SK-MEL-5 (cell line): ENCODE measurements around the gene GLG1. TPM values are rescaled to one million over a fixed set of nuclear protein-coding genes. Genes with fewer than 3 reads are reported as not detected.

Experiments used
- DNase-seq: peaks from one replicate; pipeline ENCODE4 v3.0.0-alpha.2; 2016; ENCODE audit warnings: low read depth, low spot score
- in situ Hi-C: cut with HindIII; loops from 2 replicates; pipeline ENCODE4 v1.10.0; 2016; ENCODE audit warnings: low sequenced_read_pairs, high pct_unique_total_duplicates, low pct_unique_long_range_greater_than_20kb
- total RNA-seq: library from RNA; depleted of rRNA; stranded (reverse); fragments of >200 nt; shearing (Covaris generic); gene quantifications from 2 replicates; pipeline ENCODE4 v1.2.3, GENCODE V29; 2014

The GLG1 gene
- total RNA-seq, 1 experiment from 2014 or later = 41.7 TPM

- in situ Hi-C loops = no loop called here
- no peak for DNase-seq
These were observed 95.0 kb downstream of the GLG1 start for GRCh38 chr16:74511961-74512360.

- peak; percentile 2 for DNase-seq
- in situ Hi-C loops = no loop called here
These were observed 101.9 kb downstream of the GLG1 start for GRCh38 chr16:74505011-74505410.

GRCh38 chr16:74503412-74503811 lies 103.5 kb downstream of the GLG1 start:
- DNase-seq = no peak
- in situ Hi-C loops = no loop called here

- peak; percentile 77 for DNase-seq
- in situ Hi-C loops = no loop called here
These were observed 105.1 kb downstream of the GLG1 start for GRCh38 chr16:74501484-74502478.

- in situ Hi-C loops = no loop called here
- DNase-seq = no peak
These were observed 106.0 kb downstream of the GLG1 start for GRCh38 chr16:74500907-74501306.

- in situ Hi-C loops = no loop called here
These were observed 107.8 kb downstream of the GLG1 start for GRCh38 chr16:74499114-74499513.

GRCh38 chr16:74497761-74498160 lies 109.2 kb downstream of the GLG1 start:
- in situ Hi-C loops = no loop called here
- no peak for DNase-seq

More at GRCh38 chr16:74499114-74499513, 107.8 kb downstream of the GLG1 start:
- DNase-seq = no peak

- in situ Hi-C loops = no loop called here
- no peak for DNase-seq
These were observed 110.9 kb downstream of the GLG1 start for GRCh38 chr16:74496054-74496453.

GRCh38 chr16:74492976-74493375 lies 113.9 kb downstream of the GLG1 start:
- in situ Hi-C loops = no loop called here
- DNase-seq = no peak

GRCh38 chr16:74487634-74488495 lies 119.0 kb downstream of the GLG1 start:
- in situ Hi-C loops = no loop called here
- DNase-seq = no peak

GRCh38 chr16:74485916-74486315 lies 121.0 kb downstream of the GLG1 start:
- no peak for DNase-seq
- in situ Hi-C loops = no loop called here

- in situ Hi-C loops = no loop called here
- peak; percentile 30 for DNase-seq
These were observed 126.5 kb downstream of the GLG1 start for GRCh38 chr16:74480150-74481029.

- no peak for DNase-seq
- in situ Hi-C loops = no loop called here
These were observed 129.7 kb downstream of the GLG1 start for GRCh38 chr16:74477226-74477625.

- no peak for DNase-seq
- in situ Hi-C loops = no loop called here
These were observed 132.5 kb downstream of the GLG1 start for GRCh38 chr16:74474416-74474815.

GRCh38 chr16:74472540-74472939 lies 134.4 kb downstream of the GLG1 start:
- in situ Hi-C loops = no loop called here
- no peak for DNase-seq

- in situ Hi-C loops = no loop called here
- no peak for DNase-seq
These were observed 134.9 kb downstream of the GLG1 start for GRCh38 chr16:74472010-74472409.

GRCh38 chr16:74469946-74470478 lies 136.9 kb downstream of the GLG1 start:
- in situ Hi-C loops = no loop called here
- DNase-seq = no peak
